ENCODE measurements around the gene PSMG4.
A peak's percentile ranks its signal among the peaks of the same experiment; 100 is the strongest.

PSMG4 gene

GRCh38 chr6:3258720-3259490 lies at the start of gene PSMG4:
PSMG4 (plus strand) TSS chr6:3258947; CDS start chr6:3259023, 76 bp downstream.
- peak; percentile 94 for DNase-seq (ENCODE audit: low read depth)

GRCh38 chr6:3209114-3210023 lies 49.4 kb upstream of the PSMG4 start:
- DNase-seq (ENCODE audit: low read depth) = peak; percentile 68

- no peak for DNase-seq (ENCODE audit: low read depth)
These were observed 48.6 kb upstream of the PSMG4 start for GRCh38 chr6:3210024-3210610.

GRCh38 chr6:3211681-3212080 lies 47.1 kb upstream of the PSMG4 start:
- no peak for DNase-seq (ENCODE audit: low read depth)

- no peak for DNase-seq (ENCODE audit: low read depth)
These were observed 46.5 kb upstream of the PSMG4 start for GRCh38 chr6:3212261-3212660.

- DNase-seq (ENCODE audit: low read depth) = no peak
These were observed 45.4 kb upstream of the PSMG4 start for GRCh38 chr6:3213334-3213695.

GRCh38 chr6:3214898-3215297 lies 43.8 kb upstream of the PSMG4 start:
- DNase-seq (ENCODE audit: low read depth) = no peak

- DNase-seq (ENCODE audit: low read depth) = no peak
These were observed 41.5 kb upstream of the PSMG4 start for GRCh38 chr6:3217286-3217685.

GRCh38 chr6:3218266-3218665 lies 40.5 kb upstream of the PSMG4 start:
- DNase-seq (ENCODE audit: low read depth) = no peak

- no peak for DNase-seq (ENCODE audit: low read depth)
These were observed 38.4 kb upstream of the PSMG4 start for GRCh38 chr6:3220366-3220765.

- DNase-seq (ENCODE audit: low read depth) = no peak
These were observed 37.2 kb upstream of the PSMG4 start for GRCh38 chr6:3221578-3221977.

GRCh38 chr6:3222506-3223038 lies 36.2 kb upstream of the PSMG4 start:
- no peak for DNase-seq (ENCODE audit: low read depth)

- no peak for DNase-seq (ENCODE audit: low read depth)
These were observed 32.7 kb upstream of the PSMG4 start for GRCh38 chr6:3226042-3226441.

GRCh38 chr6:3226481-3227362 lies 32.0 kb upstream of the PSMG4 start:
- DNase-seq (ENCODE audit: low read depth) = no peak

GRCh38 chr6:3227363-3228045 lies 31.2 kb upstream of the PSMG4 start, which contains the start of gene TUBB2B:
TUBB2B (minus strand) TSS chr6:3227653; CDS start chr6:3227543, 110 bp downstream.
- DNase-seq (ENCODE audit: low read depth) = no peak

GRCh38 chr6:3228046-3228671 lies 30.6 kb upstream of the PSMG4 start:
- DNase-seq (ENCODE audit: low read depth) = no peak

GRCh38 chr6:3228771-3229565 lies 29.8 kb upstream of the PSMG4 start:
- no peak for DNase-seq (ENCODE audit: low read depth)

- DNase-seq (ENCODE audit: low read depth) = no peak
These were observed 29.1 kb upstream of the PSMG4 start for GRCh38 chr6:3229566-3230178.

GRCh38 chr6:3230256-3230882 lies 28.4 kb upstream of the PSMG4 start:
- DNase-seq (ENCODE audit: low read depth) = no peak
